NCI-H1436 (cell line): ENCODE results near the gene INHBC.

Experiments
- DNase-seq: peaks from one replicate; lab custom pipeline; 2025; lab: John Stamatoyannopoulos, UW

Gene INHBC

DNA sequence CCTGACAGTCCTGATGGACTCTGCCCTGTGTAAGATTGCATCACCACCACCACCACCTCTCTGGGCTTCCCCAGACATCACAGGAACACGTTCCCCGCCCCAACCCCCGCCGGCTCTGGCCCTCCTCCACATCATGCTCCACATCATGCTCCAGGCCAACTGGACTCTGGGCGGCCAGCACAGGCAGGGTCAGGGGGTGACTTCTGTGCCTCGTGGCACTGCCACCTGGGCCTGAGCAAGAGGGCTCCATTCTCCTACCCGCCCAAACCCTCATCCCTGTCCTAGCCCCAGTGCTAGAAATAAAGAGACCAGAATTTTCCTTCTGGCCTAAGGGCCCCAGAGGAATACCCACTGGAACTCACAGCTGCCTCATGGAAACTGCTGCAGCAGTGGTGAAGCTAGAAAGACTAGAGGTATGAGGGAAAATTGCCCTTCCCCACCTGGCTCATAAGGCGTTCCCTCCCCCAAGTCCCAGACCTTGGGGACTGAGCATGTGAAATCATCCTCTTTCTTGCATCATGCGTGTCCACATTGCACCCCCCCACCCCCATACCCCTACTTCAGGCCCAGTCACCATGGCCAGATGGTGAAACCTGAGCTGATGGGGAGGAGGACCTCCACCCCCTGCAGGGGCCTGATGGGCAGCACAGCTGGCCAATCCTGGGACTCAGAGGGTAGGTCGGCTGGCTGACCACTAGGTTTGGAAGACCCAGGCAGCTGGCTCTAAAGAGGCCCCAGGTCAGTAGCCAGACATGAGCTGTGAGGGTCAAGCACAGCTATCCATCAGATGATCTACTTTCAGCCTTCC is 20.2 kb downstream of the INHBC start, which contains the start of gene INHBE:
Gene INHBE, plus strand, starts transcription at position 742 of the 808 bp plus-strand sequence. CDS start 230 bp downstream, outside the sequence.
- peak; percentile 12 for DNase-seq

DNA sequence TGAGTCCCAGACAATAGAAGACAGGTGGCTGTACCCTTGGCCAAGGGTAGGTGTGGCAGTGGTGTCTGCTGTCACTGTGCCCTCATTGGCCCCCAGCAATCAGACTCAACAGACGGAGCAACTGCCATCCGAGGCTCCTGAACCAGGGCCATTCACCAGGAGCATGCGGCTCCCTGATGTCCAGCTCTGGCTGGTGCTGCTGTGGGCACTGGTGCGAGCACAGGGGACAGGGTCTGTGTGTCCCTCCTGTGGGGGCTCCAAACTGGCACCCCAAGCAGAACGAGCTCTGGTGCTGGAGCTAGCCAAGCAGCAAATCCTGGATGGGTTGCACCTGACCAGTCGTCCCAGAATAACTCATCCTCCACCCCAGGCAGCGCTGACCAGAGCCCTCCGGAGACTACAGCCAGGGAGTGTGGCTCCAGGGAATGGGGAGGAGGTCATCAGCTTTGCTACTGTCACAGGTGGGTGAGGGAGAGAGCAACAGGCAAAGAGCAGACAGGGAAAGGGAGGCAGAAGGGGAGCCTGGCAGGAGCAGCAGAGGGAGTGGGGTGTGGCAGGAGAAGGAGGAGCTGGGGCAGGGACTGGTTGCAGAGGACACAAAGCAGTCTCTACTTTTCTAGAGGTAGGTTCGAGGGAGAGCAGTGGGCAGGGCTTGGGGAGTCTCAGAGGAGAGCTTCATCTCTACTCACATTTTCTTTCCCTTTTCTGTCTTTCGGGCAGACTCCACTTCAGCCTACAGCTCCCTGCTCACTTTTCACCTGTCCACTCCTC is 21.0 kb downstream of the INHBC start:
- no peak for DNase-seq

DNA sequence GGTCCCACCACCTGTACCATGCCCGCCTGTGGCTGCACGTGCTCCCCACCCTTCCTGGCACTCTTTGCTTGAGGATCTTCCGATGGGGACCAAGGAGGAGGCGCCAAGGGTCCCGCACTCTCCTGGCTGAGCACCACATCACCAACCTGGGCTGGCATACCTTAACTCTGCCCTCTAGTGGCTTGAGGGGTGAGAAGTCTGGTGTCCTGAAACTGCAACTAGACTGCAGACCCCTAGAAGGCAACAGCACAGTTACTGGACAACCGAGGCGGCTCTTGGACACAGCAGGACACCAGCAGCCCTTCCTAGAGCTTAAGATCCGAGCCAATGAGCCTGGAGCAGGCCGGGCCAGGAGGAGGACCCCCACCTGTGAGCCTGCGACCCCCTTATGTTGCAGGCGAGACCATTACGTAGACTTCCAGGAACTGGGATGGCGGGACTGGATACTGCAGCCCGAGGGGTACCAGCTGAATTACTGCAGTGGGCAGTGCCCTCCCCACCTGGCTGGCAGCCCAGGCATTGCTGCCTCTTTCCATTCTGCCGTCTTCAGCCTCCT is 21.6 kb downstream of the INHBC start:
- DNase-seq: peak; percentile 55

DNA sequence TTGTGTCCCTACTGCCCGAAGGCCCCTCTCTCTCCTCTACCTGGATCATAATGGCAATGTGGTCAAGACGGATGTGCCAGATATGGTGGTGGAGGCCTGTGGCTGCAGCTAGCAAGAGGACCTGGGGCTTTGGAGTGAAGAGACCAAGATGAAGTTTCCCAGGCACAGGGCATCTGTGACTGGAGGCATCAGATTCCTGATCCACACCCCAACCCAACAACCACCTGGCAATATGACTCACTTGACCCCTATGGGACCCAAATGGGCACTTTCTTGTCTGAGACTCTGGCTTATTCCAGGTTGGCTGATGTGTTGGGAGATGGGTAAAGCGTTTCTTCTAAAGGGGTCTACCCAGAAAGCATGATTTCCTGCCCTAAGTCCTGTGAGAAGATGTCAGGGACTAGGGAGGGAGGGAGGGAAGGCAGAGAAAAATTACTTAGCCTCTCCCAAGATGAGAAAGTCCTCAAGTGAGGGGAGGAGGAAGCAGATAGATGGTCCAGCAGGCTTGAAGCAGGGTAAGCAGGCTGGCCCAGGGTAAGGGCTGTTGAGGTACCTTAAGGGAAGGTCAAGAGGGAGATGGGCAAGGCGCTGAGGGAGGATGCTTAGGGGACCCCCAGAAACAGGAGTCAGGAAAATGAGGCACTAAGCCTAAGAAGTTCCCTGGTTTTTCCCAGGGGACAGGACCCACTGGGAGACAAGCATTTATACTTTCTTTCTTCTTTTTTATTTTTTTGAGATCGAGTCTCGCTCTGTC is 22.3 kb downstream of the INHBC start:
- no peak for DNase-seq

DNA sequence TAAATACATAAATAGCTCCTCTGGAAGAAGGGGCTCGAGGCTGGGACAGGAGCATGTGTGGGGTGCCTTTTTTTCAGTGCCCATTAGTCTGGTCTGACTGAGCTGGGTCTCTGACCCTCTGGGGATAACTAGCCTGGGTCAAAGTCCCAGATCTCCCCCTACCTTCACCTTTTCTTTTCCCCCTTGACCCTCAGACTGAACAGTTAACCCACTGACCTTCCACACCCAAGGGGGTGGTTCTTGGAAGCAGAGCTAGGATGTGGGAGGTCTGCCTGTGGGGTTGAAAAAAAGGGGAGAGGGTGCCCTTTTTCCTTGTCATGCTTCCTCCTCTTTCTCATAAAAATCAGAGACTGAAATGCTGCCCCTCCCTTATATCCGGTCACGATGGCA is 24.1 kb downstream of the INHBC start:
- no peak for DNase-seq

DNA sequence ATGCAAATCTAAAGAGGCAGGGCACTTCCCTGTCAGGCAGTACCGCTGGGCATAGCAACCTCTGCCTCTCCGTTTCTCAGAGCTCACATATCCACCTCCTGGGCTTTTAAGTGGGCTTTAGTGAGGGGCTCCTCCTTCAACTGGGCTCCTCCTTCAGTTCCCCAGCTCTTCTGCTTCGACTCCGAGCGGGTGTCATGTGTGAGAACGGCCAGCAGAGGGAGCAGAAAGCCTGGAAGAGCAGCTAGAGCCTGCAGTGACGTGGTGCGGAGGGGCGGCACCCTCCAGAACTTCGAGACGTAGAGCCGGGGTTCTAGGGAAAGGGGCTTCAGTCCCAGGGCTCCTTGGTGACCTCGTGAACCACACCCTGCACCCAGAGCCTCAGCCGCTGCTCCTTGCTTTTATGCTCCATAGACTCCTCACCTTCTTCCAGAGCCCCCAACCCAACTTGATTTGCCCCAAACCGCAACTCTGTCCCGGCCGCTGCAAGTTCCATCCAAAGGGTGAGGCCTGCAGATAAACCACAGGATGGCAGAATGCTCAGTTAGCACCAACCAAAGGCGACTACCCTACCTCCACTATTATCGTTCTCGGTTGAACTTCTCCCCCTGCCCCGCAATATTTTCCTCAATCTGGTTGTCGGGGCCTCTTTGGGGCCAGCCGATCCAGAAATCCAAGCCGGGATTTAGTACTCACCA is 24.6 kb downstream of the INHBC start:
- peak; percentile 94 for DNase-seq

DNA sequence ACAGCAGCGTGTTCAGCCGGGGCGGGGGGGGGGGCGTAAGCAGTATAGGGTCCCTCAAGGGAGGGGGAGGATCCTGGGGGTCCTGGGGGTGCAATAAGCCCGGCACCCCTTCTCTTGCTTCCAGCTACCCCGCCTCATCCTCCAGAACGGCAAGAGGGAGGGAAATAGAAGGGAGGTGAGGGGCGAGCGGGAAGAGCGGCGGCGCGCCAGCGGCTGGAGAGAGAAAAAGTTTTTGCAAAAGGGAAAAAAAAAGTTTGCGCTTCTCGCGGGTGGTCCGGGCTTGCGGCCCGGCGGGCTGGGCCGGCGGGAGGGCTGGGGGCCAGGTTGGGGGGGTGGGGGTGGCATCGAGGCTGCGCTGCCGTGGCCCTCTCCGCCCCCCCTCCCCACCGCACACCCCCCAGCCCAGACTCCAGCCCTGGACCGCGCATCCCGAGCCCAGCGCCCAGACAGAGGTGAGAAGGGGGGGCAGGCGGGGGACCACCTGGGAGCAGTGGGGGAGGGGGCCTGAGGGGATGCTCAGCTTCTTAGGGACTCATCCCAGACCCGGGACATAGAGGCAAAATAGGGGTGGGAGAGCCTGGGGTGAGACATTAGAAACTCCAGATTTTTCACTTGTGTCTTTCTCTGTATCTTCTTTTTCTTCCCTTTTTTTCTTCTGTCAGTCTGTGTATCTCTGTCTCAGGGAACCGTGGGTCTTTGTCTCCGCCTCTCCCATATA is 25.3 kb downstream of the INHBC start, which contains the start of gene GLI1:
Gene GLI1, plus strand, starts transcription at position 36 of the 718 bp plus-strand sequence. CDS start 3,907 bp downstream, outside the sequence.
- no peak for DNase-seq

DNA sequence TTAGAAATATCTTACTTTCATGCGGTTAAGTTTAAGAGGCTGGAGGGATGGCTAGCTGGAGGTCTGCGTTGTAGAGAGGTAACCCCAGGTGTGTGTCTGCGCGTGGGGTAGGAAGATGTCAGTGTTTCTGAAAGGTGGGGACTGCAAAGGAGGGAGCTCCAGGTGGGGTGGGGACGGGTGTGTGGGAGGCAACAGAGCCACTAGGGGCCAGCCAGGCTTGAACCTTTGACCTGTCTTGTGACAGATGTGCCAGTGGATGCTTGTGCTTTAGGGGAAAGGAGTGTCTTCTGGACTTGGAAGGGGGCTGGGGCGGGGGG is 25.8 kb downstream of the INHBC start:
- no peak for DNase-seq

DNA sequence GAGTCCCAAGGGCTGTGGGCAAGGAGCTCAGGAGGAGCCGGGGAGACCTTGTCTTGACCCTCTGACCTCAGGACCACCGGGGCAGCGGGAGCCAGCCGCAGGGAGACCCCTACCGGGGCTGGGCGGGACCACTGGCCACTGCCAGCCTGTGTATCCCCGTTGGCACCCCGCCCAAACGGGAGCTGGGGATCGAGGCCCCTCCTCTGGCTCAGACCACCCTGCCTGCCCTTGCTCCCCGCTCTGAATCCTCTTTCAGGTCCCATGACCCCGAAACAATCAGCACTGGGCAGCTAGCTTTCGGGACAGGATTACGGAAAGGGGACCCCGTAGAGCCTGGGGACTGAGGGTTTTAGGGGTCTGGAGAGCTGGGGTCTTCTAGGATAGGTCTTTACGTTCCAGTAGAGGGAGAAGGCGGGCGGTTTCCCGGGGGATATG is 26.3 kb downstream of the INHBC start:
- no peak for DNase-seq

DNA sequence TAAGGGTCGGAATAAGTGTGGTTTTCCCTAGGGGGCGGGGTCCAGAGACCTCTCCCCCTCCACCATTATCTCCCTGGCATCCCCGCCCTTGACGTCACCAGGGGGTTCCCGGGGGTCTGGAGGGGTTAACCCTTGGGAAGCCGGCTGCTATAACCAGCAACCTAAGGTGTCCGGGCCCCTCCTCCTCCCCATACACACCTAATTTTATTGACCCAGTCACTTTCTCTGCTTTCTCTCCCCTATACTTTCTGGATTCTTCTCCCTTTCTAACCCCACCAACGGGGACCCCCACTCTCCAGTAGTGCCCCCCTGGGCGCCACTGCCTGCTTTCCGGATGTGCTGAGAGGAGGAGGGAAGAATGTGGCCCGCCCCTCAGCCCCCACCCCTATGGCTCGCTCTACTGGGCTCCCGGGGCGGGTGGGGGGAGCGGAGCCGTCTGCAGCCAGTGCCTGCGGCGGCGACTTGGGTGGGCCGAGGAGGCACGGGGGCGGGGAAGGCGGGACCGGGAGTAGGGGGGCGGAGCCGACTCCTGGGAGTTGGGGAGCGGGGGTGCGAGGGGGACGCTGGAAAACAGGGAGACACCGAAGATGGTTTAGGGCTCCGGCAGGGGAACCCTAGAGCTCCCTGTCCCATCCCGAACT is 26.8 kb downstream of the INHBC start:
- DNase-seq: no peak

DNA sequence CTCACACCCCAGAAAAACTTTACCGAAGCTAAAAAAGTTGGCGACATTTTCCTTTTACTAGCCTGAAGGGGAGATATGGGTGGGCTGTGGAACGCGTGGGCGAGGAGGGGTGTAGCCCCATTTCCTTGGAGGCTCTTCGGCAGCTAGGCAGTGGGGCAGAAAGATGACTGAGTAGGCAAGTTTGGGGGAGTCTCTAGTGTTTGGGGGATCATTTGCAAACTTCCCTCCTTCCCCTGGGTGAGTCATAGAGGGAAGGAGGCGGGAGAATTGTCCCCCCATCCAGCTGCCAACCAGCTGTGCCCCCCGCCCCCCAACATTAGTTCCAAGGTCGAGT is 27.3 kb downstream of the INHBC start:
- no peak for DNase-seq

DNA sequence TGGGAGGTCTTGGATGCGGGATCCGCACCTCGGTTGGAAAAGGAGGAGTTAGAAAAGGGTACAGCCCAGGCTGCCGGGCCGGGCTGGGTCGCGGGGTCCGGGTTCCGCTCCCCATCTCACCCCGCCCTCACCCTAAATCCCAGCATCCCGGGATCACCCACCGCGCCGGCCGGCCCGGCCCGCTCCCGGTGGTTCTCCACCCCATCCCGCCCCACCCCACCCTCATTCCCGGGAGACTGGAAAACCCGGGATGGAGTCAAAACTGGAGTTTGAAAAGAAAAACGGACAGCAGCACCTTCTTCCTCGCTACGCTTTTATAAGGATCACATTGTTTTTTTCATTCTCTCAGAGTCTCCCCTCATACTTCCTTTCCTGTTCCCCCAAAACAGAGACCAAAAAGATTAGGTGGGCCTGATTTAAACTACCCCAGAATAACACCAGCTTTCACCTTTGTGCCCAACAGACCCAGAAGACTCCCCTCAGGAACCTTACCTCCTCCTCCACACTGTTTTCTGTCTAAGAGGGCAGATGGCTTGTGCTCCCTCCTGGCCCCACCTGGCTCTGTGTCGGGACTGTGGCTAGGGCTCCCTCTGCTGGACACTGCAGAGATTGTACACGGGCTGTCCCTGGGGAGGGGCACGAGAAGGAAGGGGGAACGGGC is 27.8 kb downstream of the INHBC start:
- DNase-seq: peak; percentile 88

DNA sequence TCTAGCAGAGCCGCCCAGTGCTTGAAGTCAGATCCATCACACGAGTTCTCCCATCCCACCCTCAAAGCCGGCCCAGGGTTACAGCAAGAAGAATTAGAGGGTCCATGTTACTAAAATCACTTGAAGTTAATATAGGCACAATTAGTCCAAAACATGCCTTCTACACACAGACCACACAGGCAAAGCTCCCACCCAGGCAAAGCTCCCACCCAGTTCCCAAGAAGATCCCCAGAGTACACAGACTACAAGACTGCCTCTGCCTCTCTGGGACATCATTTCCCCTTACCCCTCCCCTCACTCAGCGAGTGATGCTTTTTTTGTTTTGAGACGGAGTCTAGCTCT is 28.3 kb downstream of the INHBC start:
- no peak for DNase-seq

DNA sequence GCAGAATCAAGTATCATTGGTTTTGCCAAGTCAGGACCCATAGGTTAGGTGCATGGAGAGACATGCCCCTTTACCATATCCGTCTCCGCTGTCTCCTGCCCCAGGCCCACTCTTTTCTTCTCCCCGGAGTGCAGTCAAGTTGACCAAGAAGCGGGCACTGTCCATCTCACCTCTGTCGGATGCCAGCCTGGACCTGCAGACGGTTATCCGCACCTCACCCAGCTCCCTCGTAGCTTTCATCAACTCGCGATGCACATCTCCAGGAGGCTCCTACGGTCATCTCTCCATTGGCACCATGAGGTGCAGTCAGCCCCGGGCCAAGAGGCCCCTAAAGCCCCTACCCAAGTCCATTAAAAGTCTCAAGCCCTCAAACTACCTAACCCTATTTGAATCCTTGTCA is 30.0 kb downstream of the INHBC start:
- DNase-seq: no peak

DNA sequence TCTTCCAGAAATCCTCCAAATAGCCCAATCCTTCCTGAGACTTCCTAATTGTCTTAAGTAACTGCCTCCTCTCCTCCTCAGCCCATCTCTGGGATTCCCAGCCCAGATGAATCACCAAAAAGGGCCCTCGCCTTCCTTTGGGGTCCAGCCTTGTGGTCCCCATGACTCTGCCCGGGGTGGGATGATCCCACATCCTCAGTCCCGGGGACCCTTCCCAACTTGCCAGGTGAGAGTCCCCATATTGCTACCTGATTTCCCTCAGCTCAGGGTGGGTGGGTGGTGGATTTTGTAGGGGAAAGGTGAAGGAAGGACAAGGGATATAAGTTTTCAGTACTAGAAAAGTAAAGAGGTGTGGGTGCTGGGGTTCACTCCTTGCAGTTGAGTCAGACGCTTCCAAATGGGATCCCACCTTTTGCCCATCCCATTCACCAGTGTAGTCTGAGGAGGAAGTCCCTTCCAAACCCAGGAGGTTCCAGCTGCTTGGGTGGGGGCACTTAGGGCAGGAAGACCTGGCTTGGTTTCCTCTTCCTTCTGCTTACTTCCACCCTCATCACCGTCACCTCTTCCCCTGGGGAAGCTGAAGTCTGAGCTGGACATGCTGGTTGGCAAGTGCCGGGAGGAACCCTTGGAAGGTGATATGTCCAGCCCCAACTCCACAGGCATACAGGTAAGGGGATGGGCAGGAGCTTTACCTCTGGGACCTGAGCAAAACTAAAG is 30.6 kb downstream of the INHBC start:
- DNase-seq: no peak

DNA sequence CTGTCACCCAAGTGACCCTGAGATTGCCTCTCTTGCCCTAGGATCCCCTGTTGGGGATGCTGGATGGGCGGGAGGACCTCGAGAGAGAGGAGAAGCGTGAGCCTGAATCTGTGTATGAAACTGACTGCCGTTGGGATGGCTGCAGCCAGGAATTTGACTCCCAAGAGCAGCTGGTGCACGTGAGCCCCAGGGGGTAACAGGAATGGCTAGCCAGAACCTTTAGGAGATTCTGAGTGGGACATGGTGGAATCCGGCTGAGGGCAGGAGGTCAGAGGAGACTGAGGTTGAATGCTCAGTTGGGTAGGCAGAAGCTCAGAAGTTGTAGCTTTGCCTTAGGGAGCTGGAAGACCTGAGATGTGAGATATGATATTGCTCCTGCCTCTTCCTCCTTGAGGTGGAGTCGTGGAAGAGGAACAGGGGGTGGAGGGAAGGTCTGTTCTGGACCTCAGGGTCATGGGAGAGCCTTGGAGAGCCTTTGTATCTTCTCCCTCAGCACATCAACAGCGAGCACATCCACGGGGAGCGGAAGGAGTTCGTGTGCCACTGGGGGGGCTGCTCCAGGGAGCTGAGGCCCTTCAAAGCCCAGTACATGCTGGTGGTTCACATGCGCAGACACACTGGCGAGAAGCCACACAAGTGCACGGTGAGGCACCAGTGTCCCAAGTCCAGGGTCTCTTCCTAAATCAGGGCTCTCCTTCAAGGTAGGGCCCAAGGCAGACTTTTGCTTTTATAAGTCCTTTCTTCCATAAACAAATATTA is 31.3 kb downstream of the INHBC start:
- no peak for DNase-seq

DNA sequence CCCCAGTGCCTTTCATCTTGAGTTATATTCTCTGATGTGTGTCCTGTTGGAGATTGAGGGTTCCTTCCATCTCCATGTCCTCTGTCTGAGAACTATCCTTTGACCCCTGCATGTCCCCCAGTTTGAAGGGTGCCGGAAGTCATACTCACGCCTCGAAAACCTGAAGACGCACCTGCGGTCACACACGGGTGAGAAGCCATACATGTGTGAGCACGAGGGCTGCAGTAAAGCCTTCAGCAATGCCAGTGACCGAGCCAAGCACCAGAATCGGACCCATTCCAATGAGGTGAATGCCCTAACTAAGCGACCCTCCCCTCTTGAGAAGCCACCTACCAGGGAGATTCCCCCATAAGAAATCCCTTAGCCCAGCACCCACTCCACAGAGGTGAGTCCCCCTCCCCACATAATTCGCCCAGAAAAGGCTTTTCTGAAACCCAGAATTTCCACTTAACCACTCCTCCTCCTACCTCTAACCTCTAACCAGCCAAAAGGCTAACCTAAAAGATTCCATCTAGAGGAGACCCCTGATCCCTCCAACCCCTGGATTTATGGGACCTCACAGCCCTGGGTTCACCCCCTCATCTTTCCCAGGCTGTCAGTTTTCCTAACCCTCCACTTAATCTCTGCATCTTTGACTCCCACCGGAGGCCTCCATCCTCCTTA is 32.8 kb downstream of the INHBC start:
- no peak for DNase-seq

DNA sequence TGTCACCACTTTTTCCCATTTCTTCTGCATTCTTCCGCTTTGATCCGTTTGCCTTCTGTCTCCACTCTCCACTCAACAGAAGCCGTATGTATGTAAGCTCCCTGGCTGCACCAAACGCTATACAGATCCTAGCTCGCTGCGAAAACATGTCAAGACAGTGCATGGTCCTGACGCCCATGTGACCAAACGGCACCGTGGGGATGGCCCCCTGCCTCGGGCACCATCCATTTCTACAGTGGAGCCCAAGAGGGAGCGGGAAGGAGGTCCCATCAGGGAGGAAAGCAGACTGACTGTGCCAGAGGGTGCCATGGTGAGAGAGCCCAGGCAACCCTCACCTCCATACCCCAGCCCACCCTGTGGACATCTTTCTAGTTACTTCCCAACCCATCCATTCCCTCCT is 33.3 kb downstream of the INHBC start:
- DNase-seq: no peak
